ENCODE data around the gene AQP5. TPM values are rescaled to one million over a fixed set of nuclear protein-coding genes. Genes with fewer than 3 reads are reported as not detected.

Gene AQP5
- total and polyA plus RNA-seq, 2 donors (not counting 3 experiments of a cell fraction or from before 2014, with no cell fraction given), result 0.95 to 2.3 TPM

GRCh38 chr12:50006754-50007442 is 45.2 kb downstream of the AQP5 start:
- H4K20me1 ChIP-seq (replicated peaks; ENCODE audit: control insufficient read depth, extremely low read depth, insufficient read depth, low read length), result peaks cover 2% of the 10 kb centered on the region
- dilution Hi-C loops (cut with MboI; ENCODE audit: extremely low pct_ligation_motif_present, low sequenced_read_pairs), result no loop called here
- H3K36me3 ChIP-seq (ENCODE audit: control insufficient read depth in 2 of 2, extremely low read depth in 1 of 2, insufficient read depth in 2 of 2, low read length in 2 of 2), result peaks cover 0 to 3% of the 10 kb centered on the region in 2 experiments
- no peaks in the 10 kb centered on the region for H3K9me3 ChIP-seq (replicated peaks; ENCODE audit: control insufficient read depth, insufficient read depth, low read length)
- no peak overlapping the region for H2AFZ ChIP-seq (ENCODE audit: low read depth, low read length)
- intact Hi-C loops (cut with micrococcal nuclease), result no loop called here
- DNase-seq (ENCODE audit: low read depth, low spot score), result no peak
- CTCF ChIA-PET, result interaction anchor here (1.6 to 4.1 kb wide), 6 partner anchors 10 to 63 kb away, joined by 5 to 17 read pairs (median 12); partner anchors contain the start of gene RACGAP1
- no peak overlapping the region for H3K27ac ChIP-seq (ENCODE audit: insufficient read depth, low read depth, low read length)
- no peak overlapping the region for H3K4me2 ChIP-seq (ENCODE audit: insufficient read depth, low read length)
- no TSS peak for BruUV-seq (replicated peaks)
- no peaks in the 10 kb centered on the region for H3K9me1 ChIP-seq (replicated peaks; ENCODE audit: control insufficient read depth, extremely low read depth, insufficient read depth, low read length)
- TF ChIP-seq CTCF (IDR thresholded peaks at IDR 0.05; ENCODE audit: extremely low read depth in 1 of 2, insufficient read depth in 1 of 2, low read depth in 1 of 2, low read length in 2 of 2) (no peak), JUN (IDR thresholded peaks at IDR 0.05; ENCODE audit: borderline replicate concordance, insufficient read depth, insufficient read length, low read depth) (no peak), FOS (IDR thresholded peaks at IDR 0.05; ENCODE audit: borderline replicate concordance, insufficient read depth, low read length) (no peak), MYC (IDR thresholded peaks at IDR 0.05; ENCODE audit: low read depth, low read length) (no peak), MAX (IDR thresholded peaks at IDR 0.05; ENCODE audit: insufficient read depth, insufficient read length) (no peak), POLR2A (IDR thresholded peaks at IDR 0.05; ENCODE audit: low read depth, low read length) (no peak), POLR2AphosphoS5 (IDR thresholded peaks at IDR 0.05; ENCODE audit: insufficient read depth, low read depth, low read length) (no peak), EZH2 (IDR thresholded peaks at IDR 0.05; ENCODE audit: borderline replicate concordance, low read depth, low read length, severe bottlenecking) (no peak), GATA2 (IDR thresholded peaks at IDR 0.05; ENCODE audit: insufficient read depth, insufficient read length, low read depth, low read length) (no peak)
- peaks cover 26% of the 10 kb centered on the region for H3K79me2 ChIP-seq (ENCODE audit: control insufficient read depth, insufficient read depth, low read length)
- H3K4me3 ChIP-seq (replicated peaks in 1 of 3; ENCODE audit: insufficient read depth in 1 of 3, low read depth in 1 of 3, low read length in 3 of 3), result no peak overlapping the region
- H3K9ac ChIP-seq (replicated peaks; ENCODE audit: extremely low read depth, insufficient read depth, low read length), result no peak overlapping the region
- no peaks in the 10 kb centered on the region for H3K27me3 ChIP-seq (ENCODE audit: control insufficient read depth in 2 of 2, insufficient read depth in 2 of 2, low read length in 2 of 2)
- H3K4me1 ChIP-seq (ENCODE audit: control insufficient read depth, extremely low read depth, insufficient read depth, low read length), result peaks cover 3% of the 10 kb centered on the region
- POLR2A ChIA-PET, result no interaction called here
- peak; percentile 38 for FAIRE-seq

All from endothelial cell of umbilical vein (primary cell).